ENCODE data around the gene GATA1.
A peak's percentile ranks its signal among the peaks of the same experiment; 100 is the strongest.

DNA sequence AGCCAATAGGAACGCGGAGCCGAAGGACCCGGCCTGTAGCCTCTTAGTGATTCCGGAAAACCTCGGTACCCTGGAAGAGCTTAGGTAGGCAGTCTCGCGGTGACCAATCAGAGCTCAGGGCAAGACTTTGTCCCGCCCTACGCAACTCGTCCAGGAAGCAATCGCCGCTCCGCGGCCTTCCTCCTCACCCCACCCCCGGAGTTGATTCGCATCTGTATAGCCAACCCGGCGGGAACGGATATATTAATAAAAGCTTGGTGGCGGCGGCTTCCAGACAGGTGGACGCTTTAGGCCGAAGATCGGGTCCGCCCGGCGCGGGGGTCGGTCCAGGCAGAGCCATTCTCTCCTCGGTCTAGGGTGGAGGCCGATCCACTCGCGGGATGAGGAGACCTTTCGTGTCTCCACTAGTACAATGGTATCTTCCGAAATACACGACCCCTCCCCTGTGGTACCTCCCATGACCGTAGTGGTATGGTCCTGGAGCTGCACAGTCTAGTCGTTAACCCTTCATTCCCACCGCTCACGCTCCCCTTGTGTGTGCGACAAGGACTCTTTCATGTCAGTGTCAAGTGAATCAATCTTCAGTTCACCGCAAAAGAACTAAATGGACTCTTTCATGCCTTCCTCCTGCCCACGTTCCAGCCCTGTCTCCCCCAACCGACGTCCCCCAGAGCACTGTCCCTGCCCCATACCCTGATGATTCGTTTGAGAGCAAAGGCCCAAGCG is 49.0 kb upstream of the GATA1 start:
- TF ChIP-seq, protein P1, sequence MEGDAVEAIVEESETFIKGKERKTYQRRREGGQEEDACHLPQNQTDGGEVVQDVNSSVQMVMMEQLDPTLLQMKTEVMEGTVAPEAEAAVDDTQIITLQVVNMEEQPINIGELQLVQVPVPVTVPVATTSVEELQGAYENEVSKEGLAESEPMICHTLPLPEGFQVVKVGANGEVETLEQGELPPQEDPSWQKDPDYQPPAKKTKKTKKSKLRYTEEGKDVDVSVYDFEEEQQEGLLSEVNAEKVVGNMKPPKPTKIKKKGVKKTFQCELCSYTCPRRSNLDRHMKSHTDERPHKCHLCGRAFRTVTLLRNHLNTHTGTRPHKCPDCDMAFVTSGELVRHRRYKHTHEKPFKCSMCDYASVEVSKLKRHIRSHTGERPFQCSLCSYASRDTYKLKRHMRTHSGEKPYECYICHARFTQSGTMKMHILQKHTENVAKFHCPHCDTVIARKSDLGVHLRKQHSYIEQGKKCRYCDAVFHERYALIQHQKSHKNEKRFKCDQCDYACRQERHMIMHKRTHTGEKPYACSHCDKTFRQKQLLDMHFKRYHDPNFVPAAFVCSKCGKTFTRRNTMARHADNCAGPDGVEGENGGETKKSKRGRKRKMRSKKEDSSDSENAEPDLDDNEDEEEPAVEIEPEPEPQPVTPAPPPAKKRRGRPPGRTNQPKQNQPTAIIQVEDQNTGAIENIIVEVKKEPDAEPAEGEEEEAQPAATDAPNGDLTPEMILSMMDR (IDR thresholded peaks at IDR 0.05 in 8 of 11, conservative IDR thresholded peaks at IDR 0.05 in 3 of 11): no peak
- TF ChIP-seq POLR2A (IDR thresholded peaks at IDR 0.05): peak in 1 of 3 donors; percentile 36

Data from spleen (tissue), 7 donors.